ENCODE results near the gene OR5AR1. TPM values are rescaled to one million over a fixed set of nuclear protein-coding genes. Genes with fewer than 3 reads are reported as not detected.

The OR5AR1 gene
- total RNA-seq, 1 experiment from 2014 or later: not detected

DNA sequence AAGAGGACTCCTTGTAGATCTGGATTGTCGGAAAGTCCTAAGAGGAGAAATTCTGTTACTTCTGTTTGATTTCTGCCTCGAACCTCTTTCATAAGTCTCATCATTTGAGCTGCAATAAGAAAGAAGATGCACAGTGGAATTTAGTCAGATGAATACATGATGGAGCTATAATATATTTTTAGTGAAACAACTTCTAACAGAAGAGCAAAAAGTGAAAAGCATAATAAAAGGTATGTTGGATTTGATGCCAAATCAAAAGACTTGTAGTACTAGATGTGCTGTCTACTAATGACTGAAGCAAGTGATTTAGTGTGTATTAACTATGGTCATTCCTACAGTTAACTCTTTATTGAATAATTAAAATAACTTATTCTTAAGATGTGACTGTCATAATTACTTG, 21.1 kb upstream of the OR5AR1 start, which contains the start of gene OR5AP2:
TSS of gene OR5AP2 (minus strand) at position 101 of the 400 bp plus-strand sequence. CDS start at position 101, 0 bp downstream.
- ATAC-seq (no peak), DNase-seq (ENCODE audit: low read depth, low spot score) (no peak)
- H3K4me2 ChIP-seq (ENCODE audit: low read length): no peak within 1 kb of the TSS
- no peak within 1 kb of the TSS for H3K27ac ChIP-seq (ENCODE audit: low read depth, low read length)
- intact Hi-C loops (cut with micrococcal nuclease): no loop called here
- BruUV-seq (replicated peaks): no TSS peak
- peaks cover 10 to 13% of the 10 kb centered on the region in 2 experiments; a peak in 2 of 4 replicates for H3K9me3 ChIP-seq (ENCODE audit: control insufficient read depth in 1 of 2, insufficient read depth in 1 of 2, low read depth in 1 of 2, low read length in 2 of 2)
- H3K79me2 ChIP-seq (ENCODE audit: insufficient read depth, low read length): no peaks in the 10 kb centered on the region
- RAD21 ChIA-PET (ENCODE audit: low non-redundant PET in 1 of 2, low total read pairs in 2 of 2, uncharacterized antibody in 2 of 2, unreplicated experiment in 2 of 2): no interaction called here
- no peaks in the 10 kb centered on the region for H3K4me1 ChIP-seq (ENCODE audit: control insufficient read depth in 1 of 2, insufficient read depth in 2 of 2, low read length in 2 of 2)
- H3K9ac ChIP-seq (ENCODE audit: low read length): no peak within 1 kb of the TSS
- no peak within 1 kb of the TSS for H3K4me3 ChIP-seq (replicated peaks in 1 of 2; ENCODE audit: low read depth in 1 of 2, low read length in 2 of 2)
- H4K20me1 ChIP-seq (ENCODE audit: insufficient read depth): no peaks in the 10 kb centered on the region
- TF ChIP-seq CEBPB (IDR thresholded peaks at IDR 0.05; ENCODE audit: low read depth) (no peak), YY1 (IDR thresholded peaks at IDR 0.05; ENCODE audit: extremely low read depth, insufficient replicate concordance, low read depth, low read length) (no peak), CBX3 (IDR thresholded peaks at IDR 0.05; ENCODE audit: low read depth) (no peak), SIN3A (IDR thresholded peaks at IDR 0.05; ENCODE audit: low read depth) (no peak), ZNF274 (IDR thresholded peaks at IDR 0.05; ENCODE audit: low read depth, low read length) (no peak), JUND (IDR thresholded peaks at IDR 0.05) (no peak), ELF1 (IDR thresholded peaks at IDR 0.05; ENCODE audit: borderline replicate concordance, low read depth) (no peak), REST (IDR thresholded peaks at IDR 0.05; ENCODE audit: low read depth) (no peak), RAD21 (IDR thresholded peaks at IDR 0.05; ENCODE audit: low read depth) (no peak), FOSL1 (IDR thresholded peaks at IDR 0.05; ENCODE audit: low read depth) (no peak), MAX (IDR thresholded peaks at IDR 0.05) (no peak), ATF3 (IDR thresholded peaks at IDR 0.05) (no peak), ZFX (IDR thresholded peaks at IDR 0.05) (no peak), EGR1 (IDR thresholded peaks at IDR 0.05; ENCODE audit: low read depth) (no peak), EZH2 (IDR thresholded peaks at IDR 0.05) (no peak), TCF7L2 (IDR thresholded peaks at IDR 0.05; ENCODE audit: borderline replicate concordance, extremely low read depth, insufficient read depth, insufficient read length) (no peak)
- TF ChIP-seq, protein P1, sequence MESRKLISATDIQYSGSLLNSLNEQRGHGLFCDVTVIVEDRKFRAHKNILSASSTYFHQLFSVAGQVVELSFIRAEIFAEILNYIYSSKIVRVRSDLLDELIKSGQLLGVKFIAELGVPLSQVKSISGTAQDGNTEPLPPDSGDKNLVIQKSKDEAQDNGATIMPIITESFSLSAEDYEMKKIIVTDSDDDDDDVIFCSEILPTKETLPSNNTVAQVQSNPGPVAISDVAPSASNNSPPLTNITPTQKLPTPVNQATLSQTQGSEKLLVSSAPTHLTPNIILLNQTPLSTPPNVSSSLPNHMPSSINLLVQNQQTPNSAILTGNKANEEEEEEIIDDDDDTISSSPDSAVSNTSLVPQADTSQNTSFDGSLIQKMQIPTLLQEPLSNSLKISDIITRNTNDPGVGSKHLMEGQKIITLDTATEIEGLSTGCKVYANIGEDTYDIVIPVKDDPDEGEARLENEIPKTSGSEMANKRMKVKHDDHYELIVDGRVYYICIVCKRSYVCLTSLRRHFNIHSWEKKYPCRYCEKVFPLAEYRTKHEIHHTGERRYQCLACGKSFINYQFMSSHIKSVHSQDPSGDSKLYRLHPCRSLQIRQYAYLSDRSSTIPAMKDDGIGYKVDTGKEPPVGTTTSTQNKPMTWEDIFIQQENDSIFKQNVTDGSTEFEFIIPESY (IDR thresholded peaks at IDR 0.05; ENCODE audit: extremely low read depth, insufficient replicate concordance, low read length): no peak
- TF ChIP-seq, protein P2, sequence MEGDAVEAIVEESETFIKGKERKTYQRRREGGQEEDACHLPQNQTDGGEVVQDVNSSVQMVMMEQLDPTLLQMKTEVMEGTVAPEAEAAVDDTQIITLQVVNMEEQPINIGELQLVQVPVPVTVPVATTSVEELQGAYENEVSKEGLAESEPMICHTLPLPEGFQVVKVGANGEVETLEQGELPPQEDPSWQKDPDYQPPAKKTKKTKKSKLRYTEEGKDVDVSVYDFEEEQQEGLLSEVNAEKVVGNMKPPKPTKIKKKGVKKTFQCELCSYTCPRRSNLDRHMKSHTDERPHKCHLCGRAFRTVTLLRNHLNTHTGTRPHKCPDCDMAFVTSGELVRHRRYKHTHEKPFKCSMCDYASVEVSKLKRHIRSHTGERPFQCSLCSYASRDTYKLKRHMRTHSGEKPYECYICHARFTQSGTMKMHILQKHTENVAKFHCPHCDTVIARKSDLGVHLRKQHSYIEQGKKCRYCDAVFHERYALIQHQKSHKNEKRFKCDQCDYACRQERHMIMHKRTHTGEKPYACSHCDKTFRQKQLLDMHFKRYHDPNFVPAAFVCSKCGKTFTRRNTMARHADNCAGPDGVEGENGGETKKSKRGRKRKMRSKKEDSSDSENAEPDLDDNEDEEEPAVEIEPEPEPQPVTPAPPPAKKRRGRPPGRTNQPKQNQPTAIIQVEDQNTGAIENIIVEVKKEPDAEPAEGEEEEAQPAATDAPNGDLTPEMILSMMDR (IDR thresholded peaks at IDR 0.05 in 2 of 3, conservative IDR thresholded peaks at IDR 0.05 in 1 of 3; ENCODE audit: borderline replicate concordance in 1 of 3, insufficient read depth in 1 of 3, low read depth in 2 of 3, low read length in 2 of 3): no peak
- no peaks in the 10 kb centered on the region for H3K9me2 ChIP-seq (ENCODE audit: insufficient read depth)
- POLR2A ChIA-PET: no interaction called here
- H2AFZ ChIP-seq (ENCODE audit: low read depth, low read length, poor library complexity, severe bottlenecking): no peak within 1 kb of the TSS
- no peaks in the 10 kb centered on the region for H3K36me3 ChIP-seq (ENCODE audit: control insufficient read depth in 1 of 2, insufficient read depth in 2 of 2, low read length in 2 of 2)
- CTCF ChIA-PET: no interaction called here
- H3K27me3 ChIP-seq (ENCODE audit: insufficient read depth, low read length): no peaks in the 10 kb centered on the region
